ENCODE results near the gene AFF4. TPM values are rescaled to one million over a fixed set of nuclear protein-coding genes. Genes with fewer than 3 reads are reported as not detected.

Gene AFF4
- polyA plus RNA-seq, 1 donor: 49.1 TPM

DNA sequence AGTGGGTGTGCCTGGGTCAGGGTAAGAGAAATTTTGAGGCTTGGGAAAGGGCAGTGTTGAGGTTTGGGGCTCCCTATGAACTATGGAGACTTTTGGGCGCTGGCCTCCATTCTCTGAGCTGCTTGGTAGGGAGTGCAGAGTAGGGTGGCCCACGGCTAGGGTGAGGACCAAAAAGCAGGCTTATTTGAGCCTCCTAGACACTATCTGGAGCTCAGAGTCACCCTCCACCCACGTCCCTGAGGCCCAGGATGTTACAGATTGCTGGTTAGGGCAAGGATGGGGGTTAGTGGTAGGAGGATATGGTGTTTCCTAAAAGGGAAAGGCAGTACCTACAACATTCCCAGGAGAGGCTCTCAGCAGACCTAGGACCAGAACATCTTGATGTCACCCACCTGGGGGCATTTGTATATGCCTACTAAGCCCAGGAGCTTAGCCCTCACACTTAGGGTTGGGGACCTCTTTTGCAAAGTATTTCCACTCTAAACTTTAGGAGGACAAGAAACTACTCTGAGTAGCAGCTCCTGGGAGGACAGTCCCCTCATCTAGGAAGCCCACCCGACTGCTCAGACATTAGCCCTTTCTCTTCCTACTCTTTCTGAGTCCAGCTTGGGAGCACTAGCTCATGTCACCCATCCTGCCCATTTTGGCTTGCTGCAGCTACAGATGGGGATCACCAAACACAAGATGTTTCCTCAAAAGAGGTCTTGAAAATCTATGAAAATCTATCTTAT is 135.3 kb downstream of the AFF4 start:
- no CpG with 5 or more reads among the region's 4 CpGs for WGBS (ENCODE audit: insufficient coverage, low lambda C conversion rate)
- no peak overlapping the region for H3K27ac ChIP-seq (ENCODE audit: low read length)
- H3K36me3 ChIP-seq (ENCODE audit: control insufficient read depth, insufficient read depth, low read length): peaks cover 19% of the 10 kb centered on the region
- no peaks in the 10 kb centered on the region for H3K27me3 ChIP-seq (ENCODE audit: control insufficient read depth, insufficient read depth, low read length)
- DNase-seq: no peak
- peaks cover 18% of the 10 kb centered on the region for H3K4me1 ChIP-seq (ENCODE audit: control insufficient read depth, insufficient read depth, low read length)
- no peak overlapping the region for H3K4me3 ChIP-seq (ENCODE audit: low read length)
- H3K9me3 ChIP-seq (ENCODE audit: control insufficient read depth, low read depth, low read length): peaks cover 3% of the 10 kb centered on the region

DNA sequence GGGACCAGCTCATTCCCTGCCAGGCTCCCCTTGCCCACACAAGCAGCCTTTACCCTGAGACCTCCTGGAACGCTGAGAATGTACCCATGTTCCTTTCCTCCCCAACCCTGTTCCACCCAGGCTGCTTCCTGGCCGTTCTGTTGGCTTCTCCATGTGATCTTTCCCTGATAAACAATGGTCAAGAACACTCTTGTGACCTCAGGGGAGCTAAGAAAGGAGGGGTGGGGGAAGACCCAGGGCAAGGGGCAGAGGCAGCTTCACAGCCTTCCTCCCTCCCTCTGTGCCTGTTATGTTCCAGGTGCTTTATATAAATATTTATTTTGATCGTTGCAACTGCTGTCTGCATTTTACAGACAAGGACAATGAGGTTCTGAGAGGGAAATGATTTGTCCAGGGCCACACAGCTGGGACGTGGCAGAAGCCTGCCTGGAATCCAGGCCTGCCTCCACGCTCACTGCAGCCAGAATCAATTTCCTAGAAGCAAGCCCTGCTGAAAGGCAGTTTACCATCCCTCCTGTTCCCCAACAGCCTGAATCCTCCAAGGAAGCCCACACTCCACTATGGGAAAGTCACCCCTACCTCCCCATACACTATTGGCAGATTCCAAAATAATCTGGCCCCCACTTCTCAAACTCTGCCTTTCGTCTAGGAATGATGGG is 136.9 kb downstream of the AFF4 start:
- H3K9me3 ChIP-seq (ENCODE audit: control insufficient read depth, low read depth, low read length): peaks cover 3% of the 10 kb centered on the region
- H3K27ac ChIP-seq (ENCODE audit: low read length): no peak overlapping the region
- H3K4me3 ChIP-seq (ENCODE audit: low read length): no peak overlapping the region
- no peak for DNase-seq
- no CpG with 5 or more reads among the region's 6 CpGs for WGBS (ENCODE audit: insufficient coverage, low lambda C conversion rate)
- H3K27me3 ChIP-seq (ENCODE audit: control insufficient read depth, insufficient read depth, low read length): no peaks in the 10 kb centered on the region
- H3K4me1 ChIP-seq (ENCODE audit: control insufficient read depth, insufficient read depth, low read length): peaks cover 19% of the 10 kb centered on the region
- H3K36me3 ChIP-seq (ENCODE audit: control insufficient read depth, insufficient read depth, low read length): peaks cover 19% of the 10 kb centered on the region

DNA sequence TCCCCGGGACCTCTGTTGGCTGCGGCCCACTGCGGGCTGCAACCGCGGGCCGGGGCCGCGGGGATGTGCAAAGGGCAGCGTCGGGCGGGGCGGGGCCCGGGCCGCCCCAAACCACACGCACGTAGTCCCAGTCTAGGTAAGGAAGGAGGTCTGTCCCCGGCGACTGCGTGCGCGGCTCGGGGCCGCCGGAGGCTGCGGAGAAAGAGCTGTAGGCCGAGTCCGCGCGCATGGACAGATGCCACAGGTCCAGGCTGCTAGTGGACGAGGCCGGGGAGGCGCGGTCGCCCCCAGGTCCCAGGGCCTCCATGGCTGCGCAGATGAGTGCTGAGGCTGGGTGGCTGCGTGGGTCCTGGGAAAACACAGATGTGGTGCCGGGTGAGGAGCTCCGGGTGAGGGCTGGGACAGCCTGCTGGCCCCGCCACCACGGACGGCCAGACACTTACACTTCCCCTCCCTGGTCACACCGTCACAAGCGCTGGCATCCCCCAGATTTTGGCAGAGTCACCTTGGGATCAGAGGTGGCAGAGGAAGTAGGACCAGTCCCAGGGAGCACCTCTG is 137.5 kb downstream of the AFF4 start:
- no peak overlapping the region for H3K4me3 ChIP-seq (ENCODE audit: low read length)
- peaks cover 3% of the 10 kb centered on the region for H3K9me3 ChIP-seq (ENCODE audit: control insufficient read depth, low read depth, low read length)
- H3K27me3 ChIP-seq (ENCODE audit: control insufficient read depth, insufficient read depth, low read length): no peaks in the 10 kb centered on the region
- no peak overlapping the region for H3K27ac ChIP-seq (ENCODE audit: low read length)
- H3K36me3 ChIP-seq (ENCODE audit: control insufficient read depth, insufficient read depth, low read length): peaks cover 19% of the 10 kb centered on the region
- no CpG with 5 or more reads among the region's 43 CpGs for WGBS (ENCODE audit: insufficient coverage, low lambda C conversion rate)
- peaks cover 13% of the 10 kb centered on the region for H3K4me1 ChIP-seq (ENCODE audit: control insufficient read depth, insufficient read depth, low read length)
- no peak for DNase-seq

Other genes starting within 250 kb of the AFF4 start
- gene KIF3A, start 226.1 kb downstream of the AFF4 start, polyA plus RNA-seq: 9.1 TPM
- gene CCNI2, start 216.2 kb downstream of the AFF4 start, polyA plus RNA-seq: 10.1 TPM
- gene SEPTIN8, start 186.4 kb downstream of the AFF4 start, polyA plus RNA-seq: 44.0 TPM
- 54.3 TPM for gene SOWAHA, start 150.3 kb downstream of the AFF4 start, polyA plus RNA-seq
- gene SHROOM1, start 133.0 kb downstream of the AFF4 start, polyA plus RNA-seq: 15.9 TPM
- 0.51 TPM for gene GDF9, start 97.2 kb downstream of the AFF4 start, polyA plus RNA-seq
- 258 TPM for gene UQCRQ, start 97.0 kb downstream of the AFF4 start, polyA plus RNA-seq
- gene LEAP2, start 90.0 kb downstream of the AFF4 start, polyA plus RNA-seq: 12.3 TPM
- gene ZCCHC10, start 62.9 kb upstream of the AFF4 start, polyA plus RNA-seq: 25.3 TPM
- gene HSPA4, start 88.4 kb upstream of the AFF4 start, polyA plus RNA-seq: 68.3 TPM

Data from large intestine (tissue), 3 donors.